HS-5 (cell line): ENCODE measurements around the gene MLYCD.
A peak's percentile ranks its signal among the peaks of the same experiment; 100 is the strongest.
"Not testable (repeated sequence)": the region's sequence is repeated elsewhere in the genome, so short reads cannot be mapped to it uniquely, and the experiment has no call there.

ENCODE experiments used
- DNase-seq: peaks from one replicate; pipeline ENCODE4 v3.0.0-alpha.2; 2012; ENCODE audit warnings: low read depth

Gene MLYCD

DNA sequence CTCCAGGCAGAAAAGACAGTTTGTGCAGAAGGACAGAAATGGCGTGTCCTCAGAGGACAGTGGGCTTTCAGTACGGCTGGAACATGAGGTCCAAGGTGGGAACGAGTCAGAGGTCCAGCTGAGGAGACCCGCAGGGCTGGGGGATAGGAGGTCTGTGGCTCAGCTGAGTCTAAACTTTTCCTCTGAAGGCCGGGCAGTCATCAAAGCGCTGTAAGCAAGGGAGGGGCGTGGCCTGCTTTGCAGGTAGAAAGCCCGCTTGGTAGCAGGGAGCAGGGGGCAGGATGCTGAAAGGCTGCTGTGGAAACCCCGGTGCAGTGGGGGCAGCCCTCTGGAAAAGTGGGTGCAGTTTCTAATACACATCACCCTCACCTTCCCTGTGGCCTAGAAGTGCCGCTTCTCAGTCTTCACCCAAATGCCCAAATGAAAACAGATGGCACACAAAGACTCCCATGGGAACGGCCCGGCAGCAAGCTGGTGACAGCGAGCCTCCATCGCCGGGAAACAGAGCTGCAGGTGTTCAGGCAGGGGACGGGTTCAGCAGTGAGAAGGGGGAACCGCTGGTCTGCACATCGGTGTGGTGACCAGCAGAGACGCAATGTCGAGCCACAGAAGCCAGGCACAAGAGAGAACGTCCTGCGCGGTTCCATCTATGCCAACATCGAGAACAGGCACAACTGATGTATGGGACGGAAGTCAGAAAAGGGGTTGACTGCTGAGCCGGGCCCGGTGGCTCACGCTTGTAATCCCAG, 41.9 kb downstream of the MLYCD start:
- no peak for DNase-seq

DNA sequence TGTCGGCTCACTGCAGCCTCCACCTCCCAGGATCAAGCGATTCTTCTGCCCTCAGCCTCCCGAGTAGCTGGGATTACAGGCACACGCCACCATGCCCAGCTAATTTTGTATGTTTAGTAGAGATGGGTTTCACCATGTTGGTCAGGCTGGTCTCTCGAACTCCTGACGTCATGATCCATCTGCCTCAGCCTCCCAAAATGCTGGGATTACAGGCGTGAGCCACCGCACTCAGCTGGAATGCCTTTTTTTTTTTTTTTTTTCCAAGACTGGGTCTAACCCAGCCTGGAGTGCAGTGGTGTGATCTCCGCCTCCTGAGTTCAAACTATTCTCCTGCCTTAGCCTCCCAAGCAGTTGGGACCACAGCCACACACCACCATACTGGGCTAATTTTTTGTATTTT, 42.6 kb downstream of the MLYCD start:
- not testable (repeated sequence) for DNase-seq

DNA sequence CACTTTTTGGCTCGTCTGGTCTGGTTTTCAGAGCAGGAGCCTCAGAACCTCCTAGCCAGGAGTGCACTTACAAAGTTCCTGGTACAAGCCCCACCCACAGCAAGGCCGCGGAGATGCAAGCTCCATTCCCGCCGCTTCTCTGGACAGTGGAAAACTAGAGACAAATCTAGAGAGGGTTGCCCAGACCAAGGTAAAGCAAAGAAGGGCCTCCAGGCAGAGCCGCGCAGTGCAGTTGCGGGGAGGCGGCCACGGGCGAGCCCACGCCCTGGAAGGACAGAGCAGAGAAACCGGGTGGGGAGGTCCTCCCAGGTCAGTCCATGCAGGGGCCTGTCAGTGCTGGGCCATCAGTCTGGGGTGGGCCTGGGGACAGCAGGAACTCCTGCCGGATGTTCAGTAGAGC, 43.2 kb downstream of the MLYCD start:
- no peak for DNase-seq

DNA sequence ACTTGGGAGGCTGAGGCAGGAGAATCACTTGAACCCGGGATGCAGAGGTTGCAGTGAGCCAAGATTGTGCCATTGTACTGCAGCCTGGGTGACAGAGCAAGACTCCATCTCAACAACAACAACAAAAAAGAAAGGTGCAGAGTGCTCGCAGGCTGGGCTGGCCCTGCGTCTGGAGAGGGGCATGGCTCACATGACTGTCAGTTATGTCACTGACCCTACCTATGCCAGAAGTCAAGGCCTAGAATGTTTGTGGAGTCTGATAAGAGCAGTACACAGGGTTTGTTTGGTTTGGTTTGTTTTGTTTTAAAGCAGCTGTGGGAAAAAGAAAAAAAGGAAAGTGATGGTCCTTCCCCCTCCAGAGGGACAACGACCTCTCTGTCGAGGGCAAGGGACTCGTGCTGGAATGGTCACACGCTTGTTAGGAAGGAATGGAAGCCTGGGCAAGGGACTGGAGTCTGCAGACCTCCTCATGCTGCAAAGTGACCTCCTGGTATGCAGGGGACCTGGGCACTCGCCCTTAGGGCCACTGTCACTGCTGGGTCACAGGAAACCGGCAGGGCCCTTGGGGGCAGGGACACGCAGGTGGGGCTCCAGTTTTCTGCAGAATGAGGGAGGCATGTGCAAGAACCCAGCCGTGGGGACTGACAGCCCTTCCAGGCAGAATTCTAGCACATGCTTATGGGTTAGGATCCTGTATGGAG, 44.0 kb downstream of the MLYCD start:
- no peak for DNase-seq

DNA sequence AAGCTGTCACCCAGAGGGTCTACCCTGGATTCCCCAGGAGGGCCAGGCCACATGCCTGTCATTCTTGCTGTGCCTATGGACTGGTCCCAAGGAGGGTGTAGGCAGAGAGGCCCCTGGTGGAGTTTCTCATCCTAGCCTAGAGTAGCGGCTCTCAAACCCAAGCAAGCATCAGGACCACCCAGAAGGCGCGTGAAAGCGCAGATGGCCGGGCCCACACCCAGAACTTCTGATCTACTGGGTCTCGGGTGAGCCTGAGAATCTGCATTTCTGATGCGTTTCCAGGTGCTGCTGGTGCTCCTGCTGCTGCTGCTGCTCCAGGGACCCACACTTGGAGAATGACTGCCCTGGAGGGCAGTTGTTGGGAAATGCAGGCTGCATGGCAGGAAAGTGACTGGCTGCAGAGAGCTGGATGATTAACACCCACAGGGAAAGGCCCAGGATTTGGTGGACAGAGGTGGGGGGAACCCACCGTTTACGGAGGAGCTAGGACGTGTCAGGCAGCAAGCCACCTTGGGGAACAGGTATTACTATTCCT, 44.7 kb downstream of the MLYCD start:
- DNase-seq: no peak

DNA sequence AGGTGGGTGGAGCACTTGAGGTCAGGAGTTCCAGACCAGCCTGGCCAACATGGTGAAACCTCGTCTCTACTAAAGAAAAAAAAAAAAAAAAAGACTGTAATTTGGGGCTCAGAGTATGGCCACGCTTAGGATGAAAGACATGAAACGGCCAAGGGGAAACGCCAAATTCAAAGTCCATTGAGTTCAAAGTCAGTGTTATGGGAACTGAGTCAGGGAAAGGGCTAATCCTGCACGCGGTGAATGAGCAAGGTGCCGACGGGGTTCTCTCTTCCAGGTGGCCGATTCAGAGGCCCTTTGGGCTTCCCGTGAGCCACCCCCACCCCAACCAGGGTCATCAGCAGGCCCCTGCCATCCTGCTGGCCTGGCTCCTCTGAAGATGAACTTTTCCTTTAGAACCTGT, 46.7 kb downstream of the MLYCD start:
- DNase-seq: no peak

DNA sequence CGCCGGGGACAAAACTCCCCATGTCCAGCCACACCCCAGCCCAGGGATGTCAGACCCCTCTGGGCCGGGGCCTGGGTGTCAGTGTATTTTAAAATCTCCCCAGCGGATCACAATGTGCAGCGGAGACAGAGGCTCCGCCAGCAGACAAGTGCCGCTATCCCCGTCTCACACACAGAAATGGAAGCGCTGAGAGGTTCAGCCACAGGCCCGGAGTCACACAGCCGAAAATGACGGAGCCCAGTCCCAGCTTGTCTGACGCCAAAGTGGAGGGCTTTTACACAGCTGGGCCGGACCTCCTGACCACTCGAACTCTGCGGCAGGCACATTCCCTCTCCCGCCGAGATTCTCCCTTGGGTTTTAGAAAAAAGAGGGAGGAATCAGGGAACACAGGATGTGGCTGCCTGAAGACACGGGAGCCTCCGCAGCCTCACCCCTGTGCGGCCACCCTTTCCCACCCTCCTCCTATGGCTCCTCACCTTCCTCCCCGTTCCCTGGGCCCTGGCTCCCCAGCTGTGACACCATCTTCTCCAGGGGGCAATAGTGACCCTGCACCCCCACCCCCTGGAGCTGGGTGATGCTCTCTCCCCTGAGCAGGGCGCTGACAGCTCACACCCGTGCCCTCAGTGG, 47.4 kb downstream of the MLYCD start:
- DNase-seq: no peak

DNA sequence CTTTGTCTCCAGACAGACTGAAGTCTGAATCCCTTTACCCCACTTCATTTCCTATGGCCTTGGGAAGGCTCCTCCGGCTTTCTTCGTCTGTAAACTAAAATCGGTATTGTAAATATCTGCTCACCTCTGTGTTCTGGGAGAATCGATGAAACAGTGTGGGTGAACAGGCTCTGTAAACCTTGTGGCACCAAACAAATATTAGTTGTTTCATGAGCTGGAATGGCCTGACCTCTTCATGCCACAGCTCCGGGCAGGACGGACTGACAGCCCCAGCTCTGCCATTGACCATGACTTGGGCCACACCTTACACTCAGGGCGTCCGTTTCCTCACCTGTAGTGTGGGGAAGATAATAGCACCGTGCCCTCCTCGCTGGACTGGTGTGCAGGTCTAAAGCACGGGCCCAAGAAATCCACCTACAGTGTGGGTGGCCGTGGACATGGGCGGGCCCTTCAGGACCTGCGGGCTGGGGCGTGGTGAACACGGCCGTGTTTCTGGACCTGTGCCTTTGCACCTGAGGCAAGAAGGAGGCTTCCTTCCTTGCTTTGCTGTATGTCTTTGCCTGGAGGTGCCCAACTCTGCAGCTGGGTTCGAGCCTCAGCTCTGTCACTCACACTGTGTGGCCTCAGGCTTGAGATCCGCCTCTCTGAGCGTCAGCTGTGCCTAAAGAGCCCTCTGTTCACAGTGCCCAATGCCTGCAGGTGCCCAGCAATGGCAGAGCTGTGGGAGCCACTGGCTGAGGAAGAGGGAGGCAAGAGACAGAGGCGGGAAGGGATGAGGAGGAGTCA, 48.1 kb downstream of the MLYCD start:
- no peak for DNase-seq

DNA sequence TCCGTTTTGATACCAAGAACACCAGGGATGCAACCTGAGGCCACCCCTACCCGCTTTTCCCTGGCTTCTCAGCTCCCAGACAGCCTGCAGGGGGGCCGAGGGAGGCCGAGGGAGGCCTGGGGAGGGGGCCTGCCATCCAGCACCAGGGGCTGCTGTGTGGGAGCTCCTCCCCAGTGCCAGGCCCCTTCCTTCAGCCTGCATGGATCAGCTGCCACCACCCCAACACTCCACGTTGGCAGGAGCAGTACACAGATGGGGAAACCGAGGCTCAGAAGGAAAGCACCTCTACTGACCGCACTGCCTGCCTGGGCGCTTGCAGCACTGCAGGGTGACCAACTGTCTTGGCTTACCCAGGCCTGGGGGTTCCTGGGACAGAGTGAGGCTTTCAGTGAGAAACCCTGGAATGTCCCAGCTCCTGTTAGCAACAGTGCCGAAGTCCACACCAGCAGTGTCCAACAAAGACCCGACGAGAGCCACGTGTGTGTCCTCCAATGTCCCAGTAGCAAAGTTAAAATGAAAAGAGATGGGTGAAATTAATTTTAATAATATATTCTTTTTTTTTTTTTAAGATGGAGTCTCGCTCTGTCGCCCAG, 48.8 kb downstream of the MLYCD start:
- DNase-seq: no peak

DNA sequence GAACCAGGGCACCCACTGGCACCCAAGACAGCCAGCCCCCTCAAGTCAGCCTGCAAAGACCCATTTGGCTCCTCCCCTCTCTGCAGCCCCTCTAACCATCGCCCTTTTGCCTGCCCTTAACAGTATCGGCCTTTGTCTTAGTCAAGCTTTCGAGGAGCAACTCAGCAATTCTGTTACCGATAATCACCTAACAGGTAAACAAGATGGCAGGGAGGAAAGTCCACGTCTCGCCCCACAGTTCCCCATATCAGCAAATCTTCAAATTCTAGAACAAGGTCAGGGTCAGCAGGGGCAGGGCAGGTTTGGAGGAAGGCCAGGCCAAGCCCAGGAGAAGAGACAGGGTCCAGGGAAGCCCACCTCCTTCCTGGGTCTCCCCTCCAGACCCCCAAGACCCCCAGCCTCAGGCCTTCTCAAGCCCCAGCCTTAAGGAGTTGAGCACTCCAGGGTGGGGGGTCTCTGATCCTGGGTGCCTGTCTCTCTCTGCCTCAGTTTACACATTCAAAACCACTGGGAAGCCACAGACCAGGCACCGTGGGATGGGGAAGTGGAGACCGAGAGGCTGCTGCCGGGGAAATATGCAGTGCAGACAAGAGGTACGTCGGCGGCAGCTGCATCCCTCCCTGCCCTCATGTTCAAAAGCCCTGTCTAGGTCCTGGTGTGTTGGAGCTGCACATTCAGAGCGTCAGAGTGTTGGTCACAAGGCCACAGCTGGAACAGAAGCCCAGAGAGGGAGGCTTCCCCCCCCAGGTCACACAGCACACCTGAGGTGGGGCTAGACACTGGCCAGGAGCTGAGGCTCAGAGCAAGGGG, 50.2 kb downstream of the MLYCD start:
- no peak for DNase-seq

DNA sequence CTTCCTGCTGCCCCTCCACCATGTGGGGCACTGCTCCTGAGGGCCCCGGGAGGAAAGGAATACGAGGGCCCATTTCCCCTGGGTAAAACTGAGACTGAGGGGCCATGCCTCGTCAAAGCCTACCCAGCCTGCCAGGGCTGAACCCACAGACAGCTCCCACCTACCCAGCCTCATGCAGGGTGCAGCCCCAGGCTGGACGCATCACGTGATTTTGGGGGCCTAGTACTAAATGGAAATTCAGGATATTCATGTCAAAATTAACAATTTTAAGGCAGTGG, 50.7 kb downstream of the MLYCD start:
- DNase-seq: no peak

DNA sequence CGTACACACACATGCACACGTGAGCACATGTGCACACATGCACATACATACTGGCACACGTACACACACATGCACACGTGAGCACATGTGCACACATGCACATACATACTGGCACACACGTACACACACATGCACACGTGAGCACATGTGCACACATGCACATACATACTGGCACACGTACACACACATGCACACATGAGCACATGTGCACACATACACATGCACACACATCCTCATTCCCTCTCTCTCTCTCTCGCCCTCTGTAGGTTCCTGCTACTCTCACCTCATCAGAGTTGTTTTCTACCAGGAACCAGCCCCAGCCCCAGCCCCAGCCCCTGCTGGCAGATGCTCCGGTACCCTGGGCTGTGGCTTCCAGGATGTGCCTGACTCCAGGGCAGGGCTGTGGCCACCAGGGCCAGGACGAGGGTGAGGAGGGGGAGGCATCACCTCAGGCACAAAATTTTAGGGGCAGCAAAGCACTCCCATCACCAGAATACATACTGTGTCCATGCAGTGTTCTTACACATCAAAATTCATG, 52.0 kb downstream of the MLYCD start:
- DNase-seq: not testable (repeated sequence)

DNA sequence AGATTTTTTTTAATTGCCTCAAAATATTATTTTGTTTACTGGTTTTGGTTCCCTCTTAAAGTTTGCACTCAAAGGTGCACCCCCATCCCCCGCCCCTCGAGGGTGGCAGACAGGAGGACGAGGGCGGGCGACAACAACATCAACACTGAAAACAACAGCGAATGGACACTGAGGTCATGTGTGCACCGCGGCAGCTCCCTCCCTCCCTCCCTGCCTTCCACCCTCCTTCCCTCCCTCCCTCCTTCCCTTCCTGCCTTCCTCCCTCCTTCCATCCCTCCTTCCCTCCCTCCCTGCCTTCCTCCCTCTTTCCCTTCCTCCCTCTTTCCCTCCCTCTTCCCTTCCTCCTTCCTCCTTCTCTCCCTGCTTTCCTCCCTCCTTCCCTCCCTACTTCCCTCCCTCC, 52.6 kb downstream of the MLYCD start:
- no peak for DNase-seq

DNA sequence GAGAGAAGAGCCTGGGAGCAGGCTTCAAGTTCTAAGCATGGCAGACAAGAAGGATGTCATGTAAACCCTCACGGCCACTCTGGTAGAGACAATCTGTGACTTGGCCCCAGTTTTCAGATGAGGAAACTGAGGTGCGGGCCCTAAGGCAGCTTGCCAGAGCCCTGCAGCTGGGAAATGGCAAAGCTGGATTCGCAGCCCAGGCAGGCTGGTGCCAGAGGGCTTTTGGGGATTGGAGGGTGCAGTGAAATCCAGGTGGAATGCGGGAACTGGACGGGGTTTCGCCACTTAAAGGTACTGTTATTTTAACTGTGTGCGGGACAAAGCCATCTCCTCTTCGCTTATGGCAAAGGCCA, 53.6 kb downstream of the MLYCD start:
- DNase-seq: no peak

DNA sequence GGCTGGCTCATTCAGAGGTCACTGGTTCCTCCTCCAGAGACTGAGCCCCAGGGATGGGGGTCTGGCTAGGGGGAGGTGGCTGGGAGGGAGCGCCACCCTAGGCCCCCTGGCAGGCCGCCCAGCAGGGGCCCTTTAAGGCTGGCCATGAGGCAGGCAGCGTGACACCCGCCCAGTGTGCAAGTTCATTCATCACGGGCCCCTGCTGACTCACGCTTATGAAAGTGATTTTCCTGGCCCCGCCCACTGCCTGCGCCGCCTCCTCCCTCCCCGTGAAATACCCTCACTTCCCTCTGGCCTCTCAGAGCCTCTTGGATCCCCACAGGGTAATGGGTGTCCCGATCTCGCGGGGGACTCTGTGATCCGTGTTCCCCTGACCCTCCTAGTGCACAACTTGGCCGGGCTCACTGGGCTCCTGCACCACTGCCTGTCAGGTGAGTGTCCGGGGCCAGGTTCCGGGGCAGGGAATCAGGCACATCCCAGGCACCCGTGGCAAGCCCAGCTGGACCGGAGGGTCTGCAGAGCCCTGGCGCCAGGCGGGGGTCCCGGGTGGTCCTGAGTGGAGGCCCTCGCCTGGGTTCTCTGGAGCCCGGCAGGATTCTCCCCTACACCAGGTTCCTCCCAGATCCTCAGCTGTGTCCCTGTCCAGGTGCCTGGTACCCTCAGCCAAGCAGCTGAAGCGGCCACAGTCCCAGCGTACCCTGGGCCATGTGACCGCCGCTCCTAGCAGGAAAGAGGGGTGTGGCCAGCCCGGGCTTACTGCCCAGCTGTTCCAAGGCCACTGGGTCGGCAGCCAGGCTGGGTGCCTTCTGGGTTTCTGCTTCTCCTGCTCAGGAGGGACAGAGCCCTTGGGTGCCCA, 54.3 kb downstream of the MLYCD start, which contains the start of gene OSGIN1:
Gene OSGIN1, plus strand, starts transcription at position 301 of the 856 bp plus-strand sequence. CDS start 4,432 bp downstream, outside the sequence.
- DNase-seq: peak; percentile 49

DNA sequence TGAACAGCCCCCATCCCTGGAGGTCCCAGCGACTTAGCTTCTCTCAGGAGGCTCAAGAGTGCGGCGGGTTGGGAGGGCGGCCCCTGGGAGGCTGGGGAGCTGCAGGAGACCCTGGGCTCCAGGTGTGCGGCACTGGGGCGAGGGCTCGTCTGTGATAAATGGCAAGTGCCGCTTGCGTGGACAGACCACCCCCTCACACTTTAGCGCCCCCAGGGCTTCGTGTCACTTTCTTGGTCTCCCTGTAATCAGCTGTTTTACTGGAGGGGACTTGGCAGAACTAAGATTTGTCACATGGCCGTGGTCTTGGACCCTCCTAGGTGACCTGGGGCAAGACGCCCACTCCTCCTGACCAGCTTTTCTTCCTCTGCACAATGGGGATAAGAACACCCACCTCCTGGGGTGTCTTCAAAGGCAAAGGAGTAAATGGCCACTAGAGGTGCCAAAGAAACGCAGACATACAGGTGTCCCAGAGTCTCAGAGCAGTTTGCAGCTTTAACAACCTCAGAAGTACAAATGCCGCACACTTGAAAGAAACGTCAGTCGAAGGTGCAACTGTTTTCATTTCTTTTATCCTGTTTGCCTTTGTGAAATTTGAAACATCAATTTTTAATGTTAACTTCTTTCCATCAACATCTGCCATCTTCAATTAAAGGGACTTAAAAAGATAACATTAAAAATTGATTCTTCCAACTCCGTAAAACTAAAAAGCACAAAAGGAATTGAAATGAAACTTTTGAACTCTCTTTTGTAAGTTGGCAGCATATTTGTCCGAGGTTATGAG, 55.1 kb downstream of the MLYCD start:
- DNase-seq: peak; percentile 1

DNA sequence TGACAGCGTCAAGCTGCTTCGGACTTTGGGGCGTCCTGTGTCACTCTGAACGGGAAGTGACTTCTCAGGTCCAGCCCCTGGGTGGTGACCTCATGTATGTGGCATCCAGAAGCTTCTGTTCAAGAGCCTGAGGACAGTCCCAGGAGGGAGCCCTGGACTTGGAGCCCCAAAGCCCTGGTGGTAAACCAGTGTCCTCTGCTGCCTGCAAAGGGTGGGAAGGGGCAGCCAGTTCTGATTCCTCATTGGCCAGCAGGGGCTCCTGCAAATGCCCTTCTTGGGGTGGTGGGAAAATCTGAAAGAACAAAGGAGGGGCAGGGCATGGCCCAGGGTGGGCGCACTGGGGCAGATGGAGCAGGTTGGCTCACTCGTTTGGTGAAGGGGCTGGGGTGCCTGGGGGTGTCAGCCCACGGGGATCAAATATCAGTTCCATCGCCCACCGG, 55.7 kb downstream of the MLYCD start:
- no peak for DNase-seq

DNA sequence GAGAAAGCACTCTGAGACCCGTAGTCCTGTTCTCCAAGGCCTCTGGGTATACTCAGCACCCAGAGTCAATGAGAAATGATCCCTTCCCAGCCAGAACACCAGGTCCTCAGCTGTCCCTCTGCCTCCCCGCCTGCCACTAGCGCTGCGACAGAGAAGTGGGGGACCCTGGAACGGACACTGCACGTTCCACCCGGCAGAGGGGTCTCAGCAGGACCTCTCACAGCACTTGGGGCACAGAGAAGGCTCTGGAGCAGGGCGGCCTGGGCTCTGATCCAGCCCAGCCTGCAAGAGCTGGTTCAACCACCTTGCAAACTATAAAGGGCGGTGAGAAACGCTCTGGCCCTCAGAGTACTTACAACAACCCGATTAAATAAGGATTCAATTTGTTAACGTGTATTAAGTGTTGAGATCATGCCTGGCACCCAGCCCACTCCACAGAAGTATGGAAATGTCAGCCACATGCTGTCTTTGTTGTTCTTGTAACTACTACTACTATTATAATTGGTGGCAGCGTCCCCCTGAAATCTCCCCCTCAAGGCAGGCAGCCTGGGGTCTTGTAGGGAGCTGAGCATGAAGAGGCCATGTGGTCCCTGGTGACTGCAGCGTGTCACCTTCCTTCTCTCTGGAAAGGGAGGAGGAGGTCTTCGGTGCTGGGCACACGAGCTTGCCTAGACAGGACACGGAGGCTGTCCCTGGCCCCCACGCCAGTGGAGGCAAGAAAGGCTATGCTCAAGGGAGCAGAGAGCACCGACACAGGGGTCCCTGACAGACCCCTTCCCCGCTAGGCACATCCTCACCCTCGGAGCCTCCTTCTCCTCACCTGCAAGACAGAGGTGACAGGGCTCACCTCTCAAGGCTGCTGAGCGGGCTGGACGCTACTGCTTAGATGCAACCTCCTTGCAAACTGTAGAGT, 56.6 kb downstream of the MLYCD start:
- DNase-seq: no peak
